Activated CD8-positive, alpha-beta memory T cell treated with anti-CD3 and anti-CD28 coated beads for 1 hour (primary cell): ENCODE results near the gene ANK2.
A peak's percentile ranks its signal among the peaks of the same experiment; 100 is the strongest.

Source experiments
- DNase-seq, 2 donors: peaks; one replicate each; pipeline ENCODE4 v3.0.0-alpha.2; 2020; ENCODE audit warnings: low read depth in 1 of 2; ENCODE audit errors: extremely low read depth in 1 of 2

ANK2 gene

DNA sequence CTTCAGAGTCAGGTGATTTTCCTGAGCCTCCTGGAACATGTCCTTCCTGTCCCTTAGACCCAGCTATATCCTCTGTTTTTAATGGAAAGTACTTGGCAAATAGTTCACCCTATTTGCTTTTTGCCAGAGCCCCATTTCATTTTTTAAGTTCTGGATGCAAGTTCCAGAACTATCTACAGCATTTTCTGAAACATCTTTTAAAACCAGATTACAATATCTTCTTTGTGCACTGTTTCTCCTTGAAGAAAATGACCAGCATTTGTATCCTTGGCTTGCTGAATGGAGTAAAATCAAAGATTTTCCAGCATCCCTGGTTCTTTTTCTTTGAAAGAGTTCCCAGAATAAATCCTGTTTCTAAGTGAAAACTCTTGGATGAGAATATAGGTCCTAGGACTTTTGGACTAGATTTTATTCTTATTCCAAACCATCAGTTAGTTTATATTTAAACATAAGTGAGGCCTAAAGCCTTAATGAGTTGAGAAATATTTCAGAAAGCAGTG lies 224.3 kb downstream of the ANK2 start:
- DNase-seq: no peak

DNA sequence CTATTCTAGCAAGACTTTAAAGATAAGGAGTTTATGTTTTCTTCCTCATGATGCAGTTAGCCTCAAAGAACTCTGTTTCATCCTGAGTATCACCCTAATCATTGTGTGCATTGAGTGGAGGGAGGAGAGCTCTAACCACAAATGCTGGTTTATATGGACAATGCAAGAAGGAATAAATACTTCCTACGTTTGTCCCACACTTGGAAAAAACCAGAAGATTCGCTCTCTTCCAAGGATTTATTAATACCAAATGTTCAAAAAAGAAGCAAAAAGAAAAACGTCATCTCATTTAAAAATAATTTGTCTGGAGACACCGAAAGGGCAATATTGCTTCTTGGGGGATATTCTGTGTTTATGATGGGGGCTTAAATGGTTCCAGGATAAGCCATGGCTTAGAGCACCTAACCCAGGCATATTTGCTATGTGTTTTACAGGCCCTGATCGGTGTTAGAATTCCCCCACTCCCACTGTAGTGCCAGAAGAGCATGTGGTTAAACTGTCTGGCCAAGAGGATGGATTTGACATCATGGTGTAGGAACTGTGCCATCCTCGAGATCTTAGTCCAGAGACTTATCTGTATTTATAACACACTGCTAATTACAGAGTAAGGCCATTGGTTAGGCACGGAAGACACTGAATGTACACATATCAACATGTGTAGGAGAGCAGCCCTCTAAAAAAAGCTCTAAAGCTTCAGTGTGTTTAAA lies 227.2 kb downstream of the ANK2 start:
- DNase-seq: no peak

DNA sequence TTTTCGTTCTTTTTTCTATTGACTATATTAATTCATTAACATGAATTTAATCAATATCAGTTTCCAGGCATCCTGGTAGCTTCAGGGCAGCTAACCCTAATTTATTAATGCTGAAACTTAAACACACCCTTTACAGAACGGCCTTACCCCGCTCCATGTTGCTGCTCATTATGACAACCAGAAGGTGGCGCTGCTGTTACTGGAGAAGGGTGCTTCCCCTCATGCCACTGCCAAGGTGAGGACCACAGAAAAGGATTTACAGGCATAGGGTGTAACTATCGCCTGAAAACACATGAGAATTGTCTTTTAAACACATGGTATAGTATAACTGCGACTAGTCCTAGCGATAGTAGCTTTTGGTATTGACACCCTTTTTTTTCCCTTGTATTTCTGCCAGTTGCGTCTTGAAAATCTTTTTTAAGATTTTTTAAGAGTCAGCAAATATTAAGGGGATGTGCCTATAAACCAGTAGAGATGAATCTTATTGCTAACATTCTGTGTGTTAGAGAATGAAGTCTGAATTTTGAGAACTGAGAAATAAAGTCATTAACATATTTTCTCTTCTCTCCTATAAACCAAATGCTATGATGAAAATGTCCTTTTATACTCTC lies 229.0 kb downstream of the ANK2 start:
- DNase-seq: peak; percentile 3 to 9

DNA sequence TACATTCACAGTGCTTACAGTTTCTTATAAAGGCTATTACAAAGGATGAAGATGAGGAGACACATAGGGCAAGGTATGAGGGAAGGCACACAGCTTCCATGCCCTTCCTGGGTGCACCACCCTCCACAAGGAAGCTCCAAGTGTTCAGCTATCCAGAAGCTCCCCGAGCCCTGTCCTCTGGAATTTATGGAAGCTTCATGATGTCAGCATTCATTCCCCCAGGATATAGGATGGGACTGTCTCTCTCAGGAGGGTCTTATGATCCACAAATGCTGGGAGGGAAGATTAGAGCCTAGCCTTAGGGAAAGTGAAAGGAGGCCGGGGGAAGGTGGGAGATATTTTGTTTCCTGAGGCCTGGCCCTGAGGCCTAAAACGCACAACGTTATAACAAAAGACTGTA lies 236.0 kb downstream of the ANK2 start:
- no peak for DNase-seq

DNA sequence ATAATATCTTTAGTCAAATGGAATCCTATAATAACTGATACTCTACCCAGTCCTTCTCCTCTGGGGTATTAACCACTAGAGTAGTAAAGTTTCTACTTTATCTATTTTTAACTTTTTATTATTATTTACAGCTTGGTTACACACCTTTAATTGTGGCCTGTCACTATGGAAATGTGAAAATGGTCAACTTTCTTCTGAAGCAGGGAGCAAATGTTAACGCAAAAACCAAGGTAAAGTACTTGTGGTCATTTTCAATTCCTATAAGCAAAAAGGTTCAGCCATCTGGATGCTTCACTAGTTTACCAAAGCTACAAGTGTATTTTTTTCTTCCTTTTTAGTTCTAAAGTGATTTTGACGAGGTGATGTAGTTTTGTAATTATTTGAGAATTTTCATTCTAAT lies 238.8 kb downstream of the ANK2 start:
- DNase-seq: no peak

DNA sequence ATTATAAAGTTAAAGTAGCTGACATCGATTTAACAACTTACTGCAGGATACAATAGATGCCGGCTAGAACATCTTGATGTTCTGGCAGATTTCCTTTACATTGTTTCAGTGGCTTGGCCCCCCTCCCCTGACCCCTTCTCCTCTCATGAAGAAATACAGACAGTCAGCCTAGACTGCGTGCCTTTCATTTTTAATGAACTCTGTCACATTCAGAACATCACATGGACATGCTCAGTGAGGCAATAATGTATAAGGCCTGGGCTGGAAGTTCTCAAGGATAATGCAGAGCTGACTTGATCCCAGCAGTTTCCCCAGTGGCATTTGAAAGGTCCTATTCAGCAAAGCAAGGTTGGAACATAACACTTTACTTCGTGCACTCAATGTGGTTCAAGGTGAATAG lies 239.2 kb downstream of the ANK2 start:
- no peak for DNase-seq

DNA sequence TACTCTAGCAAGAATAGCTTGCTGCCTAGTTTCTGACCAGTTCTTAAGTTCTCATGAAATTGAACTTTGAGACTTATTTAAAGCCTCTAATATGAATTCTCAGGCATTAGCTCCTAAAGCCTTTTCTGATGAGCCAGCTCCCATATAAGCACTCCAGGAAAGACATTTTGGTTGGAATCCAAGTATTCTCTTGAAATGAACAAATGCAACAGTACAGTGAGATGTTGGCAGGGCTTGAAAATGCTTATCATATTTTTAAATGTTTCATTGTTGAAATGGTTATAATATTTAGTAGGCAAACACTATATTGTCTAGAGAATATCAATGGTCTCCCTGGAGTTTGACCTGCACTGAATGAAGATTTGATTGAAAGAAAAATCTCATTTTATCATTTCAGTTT lies 240.3 kb downstream of the ANK2 start:
- DNase-seq: no peak

DNA sequence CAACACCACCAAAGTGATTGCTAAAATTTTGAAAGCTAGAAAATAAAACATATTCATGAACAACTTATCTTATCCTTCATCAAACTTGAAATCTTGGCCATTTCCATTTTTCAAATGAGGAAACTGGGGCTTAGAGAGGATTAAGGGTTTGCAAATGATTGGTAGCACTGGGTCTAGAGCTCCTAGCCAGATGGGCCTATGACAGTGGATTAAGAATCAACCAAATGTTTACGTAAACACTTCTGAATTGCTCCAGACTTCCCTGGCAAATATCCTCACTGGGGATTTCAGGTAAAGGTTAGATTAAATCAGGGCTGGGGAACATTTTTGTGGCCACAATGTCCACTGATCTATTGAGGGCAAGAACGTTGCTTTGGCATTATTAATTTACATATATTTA lies 241.2 kb downstream of the ANK2 start:
- no peak for DNase-seq

DNA sequence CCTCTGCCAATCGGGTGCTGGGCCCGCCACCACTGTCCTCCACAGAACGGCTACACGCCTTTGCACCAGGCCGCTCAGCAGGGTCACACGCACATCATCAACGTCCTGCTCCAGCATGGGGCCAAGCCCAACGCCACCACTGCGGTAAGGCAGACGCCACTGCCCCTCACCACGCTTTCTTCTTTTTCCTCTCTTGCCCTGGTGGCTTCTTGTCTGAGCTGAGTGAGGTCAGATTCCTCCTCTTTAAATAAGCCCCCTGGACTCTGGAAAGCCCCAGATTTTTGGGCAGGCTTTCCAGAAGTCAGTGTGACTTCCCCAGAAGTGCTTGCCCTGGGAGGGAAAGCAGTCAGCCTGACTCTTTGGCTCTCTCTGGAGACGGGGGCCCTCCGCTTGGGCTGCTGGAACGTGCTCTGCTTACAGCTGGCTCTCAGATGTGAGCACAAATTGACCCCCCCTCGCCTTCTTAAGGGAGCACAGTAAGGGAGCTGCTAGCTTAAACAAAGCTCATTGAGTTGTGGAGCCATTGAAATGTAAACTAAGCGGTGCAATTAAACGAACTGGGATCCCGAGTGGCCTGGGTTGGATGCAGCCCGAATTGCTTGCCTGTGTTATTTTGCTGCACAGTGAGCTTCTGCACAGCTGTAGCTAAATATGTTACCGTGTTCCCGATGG lies 243.1 kb downstream of the ANK2 start:
- no peak for DNase-seq

DNA sequence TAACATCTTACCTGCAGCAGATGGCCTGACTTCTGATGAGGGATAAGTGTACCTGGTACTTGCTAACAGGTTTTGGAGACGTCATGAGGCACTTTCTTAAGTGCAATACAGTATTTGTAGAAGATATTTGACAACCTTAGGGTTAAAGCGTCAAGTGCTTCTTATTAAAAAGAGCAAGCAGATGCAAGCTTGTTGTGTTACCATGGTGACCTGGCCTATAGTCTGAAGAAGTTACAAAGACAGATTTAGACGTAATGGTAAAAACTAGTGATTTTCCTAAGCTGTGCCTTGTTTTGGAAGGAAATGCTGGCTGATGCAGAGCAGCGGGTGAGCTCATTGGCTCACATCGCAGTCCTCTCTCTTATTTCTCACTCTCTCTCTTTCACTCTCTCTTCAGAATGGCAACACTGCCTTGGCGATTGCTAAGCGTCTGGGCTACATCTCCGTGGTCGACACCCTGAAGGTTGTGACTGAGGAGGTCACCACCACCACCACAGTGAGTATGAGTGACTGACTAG lies 243.6 kb downstream of the ANK2 start:
- DNase-seq: no peak

DNA sequence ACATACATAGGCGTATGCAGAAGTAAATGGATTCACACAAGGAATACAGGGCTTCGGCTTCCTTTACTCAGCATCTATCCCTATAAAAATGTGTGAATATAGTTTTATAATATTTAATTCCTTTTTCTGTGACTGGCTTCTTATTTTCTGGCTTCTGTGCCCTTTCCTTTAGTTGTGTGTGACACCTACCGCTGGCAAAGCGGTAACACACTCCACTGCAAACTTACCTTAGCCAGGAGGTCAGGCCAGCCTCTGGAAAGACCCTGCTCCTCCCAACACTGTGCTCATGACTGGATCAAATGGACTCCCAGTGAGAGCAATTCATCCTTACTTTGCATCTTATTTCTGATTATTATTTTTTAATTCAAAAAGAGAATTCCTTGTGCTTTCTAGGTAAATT lies 244.2 kb downstream of the ANK2 start:
- DNase-seq: no peak

DNA sequence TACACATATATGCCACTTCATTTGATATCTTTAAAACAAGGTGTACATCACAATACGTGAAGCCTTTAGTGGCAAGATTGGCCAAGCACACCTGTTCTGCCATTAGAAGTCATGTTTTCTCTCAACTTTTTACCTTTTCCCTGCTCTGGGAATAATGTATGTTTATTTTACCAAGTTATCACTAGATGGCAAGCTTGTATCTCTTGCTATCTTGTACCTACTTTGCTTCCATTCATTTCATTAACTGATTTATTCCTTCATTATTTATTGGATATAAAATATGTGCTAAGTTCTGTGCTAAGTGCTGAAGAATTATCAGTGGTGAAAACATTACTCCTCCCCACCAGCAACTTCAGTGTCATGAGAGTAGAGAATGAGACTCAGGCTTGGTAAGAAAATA lies 245.5 kb downstream of the ANK2 start:
- DNase-seq: no peak

DNA sequence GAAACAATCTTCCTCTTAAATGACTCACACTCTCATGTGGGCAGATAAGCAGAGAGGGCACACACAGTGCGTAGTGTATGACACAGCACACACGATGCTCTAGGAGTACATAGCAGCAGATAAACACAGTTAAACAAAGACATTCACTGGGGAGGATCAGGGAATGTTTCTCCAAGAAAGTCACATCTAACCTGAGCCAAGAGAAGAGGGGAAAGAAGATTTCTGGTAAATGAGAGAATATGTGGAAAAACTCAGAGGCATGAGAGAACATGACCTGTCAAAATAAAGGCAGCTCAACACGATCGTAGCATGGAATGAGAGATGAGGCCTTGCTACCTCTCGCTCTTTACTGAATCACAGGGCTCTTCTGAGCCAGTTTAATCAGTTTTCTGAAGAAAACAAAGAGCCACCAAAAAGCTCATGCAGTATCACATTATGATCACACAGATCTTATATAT lies 251.0 kb downstream of the ANK2 start:
- DNase-seq: no peak

DNA sequence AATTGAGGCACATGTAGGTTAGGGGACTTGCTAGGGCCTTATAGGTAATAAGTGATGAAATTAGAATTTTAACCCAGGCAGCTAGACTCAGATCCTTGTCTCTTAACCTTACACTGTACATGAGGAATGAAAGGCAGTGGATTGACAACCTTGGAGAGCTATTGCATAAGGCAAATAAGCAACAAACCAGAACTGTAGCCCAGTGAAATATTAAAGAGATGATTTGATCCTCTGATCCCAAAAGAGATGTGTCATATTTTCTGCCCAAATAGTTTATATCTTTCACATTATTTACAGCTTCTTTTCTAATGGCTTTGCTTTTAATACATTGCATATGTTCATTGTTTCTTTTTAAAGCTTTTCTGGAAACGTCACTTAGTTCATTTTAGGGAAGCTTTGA lies 252.6 kb downstream of the ANK2 start:
- DNase-seq: no peak

DNA sequence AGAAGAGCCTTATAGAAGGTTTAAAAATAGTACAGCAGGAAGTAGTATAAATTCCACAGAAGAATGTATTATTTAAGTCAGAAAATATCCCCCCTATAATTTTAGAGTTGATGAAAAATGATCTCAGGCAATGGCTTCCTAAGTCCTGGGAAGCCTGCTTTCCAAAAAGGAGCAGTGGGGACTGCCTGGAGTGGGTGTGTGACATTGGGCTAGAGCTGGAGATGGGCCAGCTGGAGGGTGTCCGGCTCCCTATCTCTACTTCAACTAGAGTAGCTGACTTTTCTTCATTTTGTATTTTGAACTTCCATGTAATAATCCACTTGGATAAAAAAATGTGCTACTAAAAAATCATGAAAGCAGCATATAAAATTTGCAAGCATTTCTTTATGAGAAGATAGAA lies 253.9 kb downstream of the ANK2 start:
- no peak for DNase-seq

DNA sequence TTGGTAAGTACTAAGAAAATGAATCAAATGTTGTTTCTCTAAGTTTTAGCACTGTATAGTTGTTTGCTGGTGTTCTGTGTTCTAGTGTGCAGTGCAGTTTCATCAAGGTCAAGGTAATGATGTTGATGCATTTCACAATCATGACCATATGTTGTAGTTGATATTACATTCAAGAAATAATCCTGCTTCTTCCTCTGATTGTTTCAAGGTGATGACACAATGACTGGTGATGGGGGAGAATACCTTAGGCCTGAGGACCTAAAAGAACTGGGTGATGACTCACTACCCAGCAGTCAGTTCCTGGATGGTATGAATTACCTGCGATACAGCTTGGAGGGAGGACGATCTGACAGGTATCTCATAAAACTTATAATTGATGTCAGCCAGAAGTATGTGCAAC lies 261.6 kb downstream of the ANK2 start:
- no peak for DNase-seq

DNA sequence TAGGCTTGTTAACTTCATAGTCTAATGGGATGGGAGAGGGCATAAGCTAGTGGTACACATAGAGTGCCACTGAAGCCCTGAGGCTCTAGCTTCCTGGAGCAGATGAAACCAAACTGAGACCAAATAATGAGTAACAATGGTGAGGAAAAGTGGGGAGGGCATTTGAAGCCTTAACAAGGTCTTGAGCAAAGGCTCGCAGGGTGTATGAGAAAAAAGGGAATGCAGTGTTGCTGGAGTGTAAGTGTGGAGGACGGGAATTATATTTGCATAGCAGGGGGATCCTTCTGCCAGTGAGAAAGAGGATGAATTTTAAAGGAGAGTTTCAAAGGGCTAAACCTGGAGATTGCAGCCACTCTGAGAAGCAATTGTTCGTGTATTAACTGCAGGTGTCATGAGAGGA lies 263.1 kb downstream of the ANK2 start:
- DNase-seq: no peak

DNA sequence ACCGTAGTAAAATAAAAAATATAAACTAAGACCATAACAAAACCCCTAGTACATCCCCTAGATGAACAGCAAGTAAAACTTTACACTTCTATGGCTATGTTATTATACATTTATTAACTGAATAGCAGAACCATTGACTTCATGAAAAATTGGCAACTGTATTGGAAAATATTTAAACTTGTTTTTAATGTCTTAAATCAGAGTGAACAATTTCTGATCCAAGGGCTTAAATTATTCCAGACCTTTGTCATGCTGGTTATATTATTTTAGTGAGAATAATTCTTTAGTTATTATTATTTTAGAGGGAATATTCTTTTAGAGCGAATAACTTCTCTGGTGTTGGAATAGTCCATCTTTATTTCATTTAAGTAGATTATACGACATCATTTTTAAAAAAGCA lies 265.0 kb downstream of the ANK2 start:
- no peak for DNase-seq

DNA sequence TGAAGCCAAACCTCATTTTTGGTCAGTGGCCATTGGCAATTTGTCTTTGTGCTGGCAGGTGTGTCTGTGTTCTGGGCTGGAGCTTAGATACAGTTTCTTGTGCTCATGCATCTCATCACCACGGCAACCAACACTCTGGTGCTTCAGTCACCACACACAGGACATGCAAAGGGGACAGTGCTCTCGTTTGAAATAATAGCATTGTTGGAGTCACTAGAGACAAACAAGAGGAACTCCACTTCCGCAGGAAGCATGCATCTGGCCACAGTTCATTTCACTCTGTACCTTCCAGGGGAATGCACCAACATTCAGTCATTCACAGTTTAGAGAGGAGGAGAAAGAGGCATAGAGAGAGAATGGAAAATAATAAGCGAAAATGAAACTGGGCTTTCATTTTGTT lies 267.4 kb downstream of the ANK2 start:
- DNase-seq: no peak

DNA sequence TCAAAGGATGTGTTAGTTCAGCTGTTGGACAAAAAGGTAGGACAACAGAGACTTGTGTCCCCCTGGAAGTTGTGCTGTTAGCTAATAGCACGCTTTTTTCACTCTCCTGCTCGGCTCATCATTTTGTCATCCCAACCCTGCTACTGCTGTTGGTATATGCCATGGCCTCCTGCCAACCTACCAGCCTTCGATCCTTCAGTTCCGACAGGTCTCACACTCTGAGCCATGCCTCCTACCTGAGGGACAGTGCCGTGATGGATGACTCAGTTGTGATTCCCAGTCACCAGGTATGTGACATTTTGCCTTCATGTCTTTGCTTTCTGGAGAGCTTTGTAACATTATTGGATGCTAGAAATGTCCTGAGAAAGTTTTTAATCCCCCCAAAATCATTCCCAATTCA lies 268.1 kb downstream of the ANK2 start:
- DNase-seq: no peak

DNA sequence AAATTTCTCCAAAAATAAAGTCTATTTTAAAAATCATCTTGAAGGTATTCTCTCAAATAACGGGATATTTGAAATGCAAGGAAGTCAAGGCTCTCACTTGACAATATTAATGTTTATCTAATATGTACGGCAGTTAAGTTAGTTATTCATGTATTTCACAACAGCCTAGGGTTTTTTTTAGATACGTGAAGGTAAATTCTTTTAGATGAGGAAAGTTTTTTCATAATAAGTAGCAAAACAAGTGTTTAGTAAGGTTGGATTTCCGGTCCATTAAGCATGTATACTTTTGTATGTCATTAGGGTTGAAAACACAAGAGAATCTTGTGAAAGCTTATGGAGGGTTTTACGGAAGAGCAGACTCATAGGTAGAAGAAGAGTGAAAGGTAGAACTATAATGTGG lies 273.3 kb downstream of the ANK2 start:
- DNase-seq: no peak
